ENCODE results near the gene RYR3. TPM values are rescaled to one million over a fixed set of nuclear protein-coding genes. Genes with fewer than 3 reads are reported as not detected.

The RYR3 gene
- total RNA-seq, 4 donors from 2014 or later = 3.7 to 7.2 (median 4.5) TPM

DNA sequence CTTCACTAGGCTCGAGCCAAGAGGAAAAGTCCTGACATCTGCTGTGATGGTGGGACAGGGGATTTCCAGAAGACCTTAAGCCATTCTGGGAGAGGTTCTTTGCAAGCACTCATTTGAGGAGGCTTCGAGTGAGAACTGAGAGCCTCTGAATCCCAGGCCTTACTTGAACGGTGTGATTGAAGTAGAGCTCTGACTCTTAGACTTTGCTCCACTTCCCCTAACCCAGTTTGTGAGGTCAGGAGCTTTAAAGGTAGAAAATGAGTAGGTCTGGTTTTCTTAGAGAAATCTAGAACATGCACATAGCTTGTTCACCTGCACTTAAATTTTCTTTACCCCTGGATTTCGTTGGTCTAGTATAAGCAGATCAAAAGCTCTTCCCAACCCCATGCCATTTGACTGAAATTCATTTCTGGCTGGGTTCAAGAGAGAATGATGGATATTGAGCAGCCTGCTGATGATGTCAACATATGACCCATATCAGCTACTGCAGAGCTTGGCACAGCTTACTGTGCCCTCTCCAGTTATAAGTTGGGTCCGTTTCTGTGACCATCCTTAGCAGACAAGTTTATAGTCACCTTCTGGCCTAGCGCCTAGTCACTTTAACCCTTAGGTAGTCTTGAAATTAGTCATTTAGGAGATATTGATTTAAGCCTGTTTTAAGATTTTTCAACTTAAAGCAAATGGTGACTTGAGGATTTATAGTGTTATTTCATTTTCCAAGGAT is 428.3 kb downstream of the RYR3 start:
- peaks cover 0 to 4% (median 0%) of the 10 kb centered on the region in 4 donors for H3K36me3 ChIP-seq
- intact Hi-C loops (cut with DNase I) = no loop called here
- DNase-seq (ENCODE audit: extremely low spot score) = no peak
- 74% methylated on average over 6 of the region's 6 CpGs for WGBS
- no peak overlapping the region for H3K27ac ChIP-seq (replicated peaks in 1 of 4)
- H3K4me1 ChIP-seq = peaks cover 0 to 17% (median 14%) of the 10 kb centered on the region in 4 donors
- no peaks in the 10 kb centered on the region for H3K9me3 ChIP-seq
- no peaks in the 10 kb centered on the region for H3K27me3 ChIP-seq
- TF ChIP-seq EP300 (IDR thresholded peaks at IDR 0.05) (no peak), POLR2AphosphoS5 (IDR thresholded peaks at IDR 0.05) (no peak), POLR2A (IDR thresholded peaks at IDR 0.05; ENCODE audit: low read depth) (no peak)
- TF ChIP-seq, protein P1, sequence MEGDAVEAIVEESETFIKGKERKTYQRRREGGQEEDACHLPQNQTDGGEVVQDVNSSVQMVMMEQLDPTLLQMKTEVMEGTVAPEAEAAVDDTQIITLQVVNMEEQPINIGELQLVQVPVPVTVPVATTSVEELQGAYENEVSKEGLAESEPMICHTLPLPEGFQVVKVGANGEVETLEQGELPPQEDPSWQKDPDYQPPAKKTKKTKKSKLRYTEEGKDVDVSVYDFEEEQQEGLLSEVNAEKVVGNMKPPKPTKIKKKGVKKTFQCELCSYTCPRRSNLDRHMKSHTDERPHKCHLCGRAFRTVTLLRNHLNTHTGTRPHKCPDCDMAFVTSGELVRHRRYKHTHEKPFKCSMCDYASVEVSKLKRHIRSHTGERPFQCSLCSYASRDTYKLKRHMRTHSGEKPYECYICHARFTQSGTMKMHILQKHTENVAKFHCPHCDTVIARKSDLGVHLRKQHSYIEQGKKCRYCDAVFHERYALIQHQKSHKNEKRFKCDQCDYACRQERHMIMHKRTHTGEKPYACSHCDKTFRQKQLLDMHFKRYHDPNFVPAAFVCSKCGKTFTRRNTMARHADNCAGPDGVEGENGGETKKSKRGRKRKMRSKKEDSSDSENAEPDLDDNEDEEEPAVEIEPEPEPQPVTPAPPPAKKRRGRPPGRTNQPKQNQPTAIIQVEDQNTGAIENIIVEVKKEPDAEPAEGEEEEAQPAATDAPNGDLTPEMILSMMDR (IDR thresholded peaks at IDR 0.05) = no peak
- no peak overlapping the region for H3K4me3 ChIP-seq

DNA sequence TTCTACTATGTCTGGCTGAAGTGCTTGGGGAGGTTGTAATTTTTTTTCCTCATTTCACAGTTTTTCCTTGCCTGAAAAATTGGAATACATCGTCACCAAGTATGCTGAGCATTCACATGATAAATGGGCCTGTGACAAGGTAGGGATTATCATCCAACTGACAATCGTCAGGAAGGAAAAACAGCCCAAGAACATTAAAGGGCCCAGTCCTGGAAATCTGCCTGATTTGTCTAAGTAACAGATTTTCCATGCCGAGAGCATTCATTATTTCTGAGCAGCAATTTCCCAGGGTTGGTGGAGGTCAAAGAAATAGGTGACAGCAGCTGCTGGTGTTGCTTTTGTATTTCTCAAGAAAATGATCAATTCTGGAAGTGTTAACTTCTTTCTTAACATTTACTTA is 431.5 kb downstream of the RYR3 start:
- H3K27ac ChIP-seq (replicated peaks in 1 of 4) = no peak overlapping the region
- peak; percentile 74 for DNase-seq (ENCODE audit: extremely low spot score)
- H3K27me3 ChIP-seq = no peaks in the 10 kb centered on the region
- intact Hi-C loops (cut with DNase I) = no loop called here
- H3K4me3 ChIP-seq = no peak overlapping the region
- H3K36me3 ChIP-seq = peaks cover 0 to 8% (median 0%) of the 10 kb centered on the region in 4 donors
- peaks cover 0 to 17% (median 14%) of the 10 kb centered on the region in 4 donors for H3K4me1 ChIP-seq
- 28% methylated on average over 3 of the region's 3 CpGs for WGBS
- TF ChIP-seq EP300 (IDR thresholded peaks at IDR 0.05) (no peak), POLR2A (IDR thresholded peaks at IDR 0.05; ENCODE audit: low read depth) (no peak), POLR2AphosphoS5 (IDR thresholded peaks at IDR 0.05) (no peak)
- TF ChIP-seq, protein P1 (IDR thresholded peaks at IDR 0.05) = no peak
- no peaks in the 10 kb centered on the region for H3K9me3 ChIP-seq

GRCh38 chr15:33742800-33743199 is 432.0 kb downstream of the RYR3 start:
- DNase-seq (ENCODE audit: extremely low spot score) = no peak
- H3K4me1 ChIP-seq = peaks cover 0 to 17% (median 14%) of the 10 kb centered on the region in 4 donors
- peaks cover 0 to 8% (median 0%) of the 10 kb centered on the region in 4 donors for H3K36me3 ChIP-seq
- 36% methylated on average over 2 of the region's 2 CpGs for WGBS
- no peak overlapping the region for H3K4me3 ChIP-seq
- no peaks in the 10 kb centered on the region for H3K9me3 ChIP-seq
- H3K27me3 ChIP-seq = no peaks in the 10 kb centered on the region
- intact Hi-C loops (cut with DNase I) = no loop called here
- H3K27ac ChIP-seq (replicated peaks in 1 of 4) = no peak overlapping the region
- TF ChIP-seq, protein P1 (IDR thresholded peaks at IDR 0.05) = no peak
- TF ChIP-seq POLR2A (IDR thresholded peaks at IDR 0.05; ENCODE audit: low read depth) (no peak), POLR2AphosphoS5 (IDR thresholded peaks at IDR 0.05) (no peak), EP300 (IDR thresholded peaks at IDR 0.05) (no peak)

DNA sequence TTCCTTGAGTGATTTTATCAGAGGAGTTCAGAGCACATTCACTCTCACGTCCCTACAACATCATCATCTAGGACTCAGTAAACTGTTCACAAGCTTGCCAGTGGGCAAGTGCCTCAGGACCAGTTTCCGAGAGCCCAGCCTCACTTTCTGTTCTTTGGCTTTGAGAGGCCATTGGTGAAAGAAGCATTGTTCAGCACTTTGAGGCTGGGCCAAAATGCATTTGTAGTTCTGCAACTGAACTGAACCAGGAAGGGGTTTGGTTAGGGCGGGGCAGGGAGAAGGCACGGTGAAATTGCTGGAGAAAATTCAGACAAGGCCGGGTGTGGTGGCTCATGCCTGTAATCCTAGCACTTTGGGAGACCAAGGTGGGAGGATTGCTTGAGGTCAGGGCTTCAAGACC is 435.4 kb downstream of the RYR3 start:
- no peak overlapping the region for H3K4me3 ChIP-seq
- H3K4me1 ChIP-seq = peaks cover 0 to 17% (median 14%) of the 10 kb centered on the region in 4 donors
- peaks cover 0 to 18% (median 0%) of the 10 kb centered on the region in 4 donors for H3K36me3 ChIP-seq
- intact Hi-C loops (cut with DNase I) = no loop called here
- TF ChIP-seq EP300 (IDR thresholded peaks at IDR 0.05) (no peak), POLR2A (IDR thresholded peaks at IDR 0.05; ENCODE audit: low read depth) (no peak), POLR2AphosphoS5 (IDR thresholded peaks at IDR 0.05) (no peak)
- TF ChIP-seq, protein P1 (IDR thresholded peaks at IDR 0.05) = no peak
- peak; percentile 85 for DNase-seq (ENCODE audit: extremely low spot score)
- H3K27me3 ChIP-seq = no peaks in the 10 kb centered on the region
- H3K9me3 ChIP-seq = no peaks in the 10 kb centered on the region
- WGBS = 79% methylated on average over 5 of the region's 5 CpGs
- no peak overlapping the region for H3K27ac ChIP-seq (replicated peaks in 1 of 4)

Data from esophagus muscularis mucosa (tissue), 4 donors.